Measurements from ENCODE around the gene MOB1B.

GRCh38 chr4:71009086-71009485 is 106.9 kb downstream of the MOB1B start:
- TF ChIP-seq EZH2 (IDR thresholded peaks at IDR 0.05; ENCODE audit: insufficient read depth, poor library complexity, severe bottlenecking): no peak
- TF ChIP-seq EZH2phosphoT487 (IDR thresholded peaks at IDR 0.05; ENCODE audit: insufficient read depth, low read depth): no peak

All from GM23248 (cell line).